Heart left ventricle (tissue), 13 donors: ENCODE results near the gene GRB7.

Experiments
- CTCF ChIP-seq, 12 donors: fragments of 200-600 bp; sonication (generic) in 4 of 12; IDR thresholded peaks; one replicate each; pipeline versions ENCODE4 v1.5.0 to v1.8.0; 2018 to 2022; ENCODE audit warnings: antibody characterized with exemption in 12 of 12, mild to moderate bottlenecking in 5 of 12
- POLR2A ChIP-seq, 2 donors: fragments of 450-650 bp; IDR thresholded peaks; one replicate each; pipeline ENCODE4 v1.6.1; 2017; ENCODE audit warnings: antibody characterized with exemption in 2 of 2, mild to moderate bottlenecking in 2 of 2, moderate library complexity in 2 of 2
- donor health status: ischemic (EF 13 %, LVEDD 7.1; RV severe dilation, severe dysfunction).
- donor health status: DM: no; HTN: yes; CAD: no.
- donor health status: DM: no; HTN: no; CAD: no.
- donor health status: ischemic (EF 25% LVEDD 6.9; RV normal size, moderate dysfunction).
- donor health status: ischemic (EF 25% LVEDD 5.7; RV mildly dilated, moderate dysfunction).
- donor health status: ischemic (EF 35%, LVEDD 5.7; RV mildly dilated, moderate dysfunction).
- donor health status: nonischemic (EF 11% LVEDD 7.7; RV severe dilation, severe dysfunction).
- donor health status: DM: yes; HTN: yes; CAD: no.
- donor health status: PGD.
- donor health status: ischemic (EF 29% LVEDD 5.4; RV normal size, mild dysfunction).
- donor health status: nonischemic (EF 23%, LVEDD 6.1; RV moderate dilation, normal function).

DNA sequence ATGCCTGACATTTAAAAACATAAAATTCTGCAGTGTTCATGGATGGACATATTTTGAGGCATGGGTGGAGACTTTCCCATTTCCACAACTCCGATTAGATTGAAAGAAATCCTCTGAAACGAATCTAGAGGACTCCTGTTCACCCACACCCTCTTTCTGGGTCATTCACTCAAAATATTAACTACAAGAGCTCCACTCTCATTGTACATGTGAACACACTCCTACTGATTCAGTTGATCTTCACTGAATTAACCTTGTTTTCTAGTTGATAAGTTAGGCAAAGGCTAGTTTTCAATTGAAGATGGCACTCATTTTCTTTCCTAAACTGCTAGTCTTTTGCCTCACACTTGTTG, 44.1 kb downstream of the GRB7 start:
- TF ChIP-seq CTCF (IDR thresholded peaks at IDR 0.05) = no peak
- TF ChIP-seq POLR2A (IDR thresholded peaks at IDR 0.05) = no peak
